Right lobe of liver (tissue), 6 donors: ENCODE data around the gene PARM1. TPM values are rescaled to one million over a fixed set of nuclear protein-coding genes. Genes with fewer than 3 reads are reported as not detected.

ENCODE experiments used
- ATAC-seq, 4 donors: fragments of 200-7000 bp; cut with Tn5 transposase; one replicate each; pipeline ENCODE4 v1.9.1; 2020; ENCODE audit warnings: mild to moderate bottlenecking in 4 of 4, moderate library complexity in 4 of 4
- DNase-seq, 3 donors: peaks; one replicate each; pipeline ENCODE4 v3.0.0-alpha.2; 2020
- H3K27ac ChIP-seq, 3 donors: fragments of 200-600 bp; one replicate each; pipeline ENCODE4 v1.8.0; 2022
- H3K27me3 ChIP-seq, 2 donors: fragments of 200-600 bp; one replicate each; pipeline ENCODE4 v1.8.0; 2022
- H3K36me3 ChIP-seq, 4 donors: fragments of 200-600 bp; sonication (generic) in 1 of 4; one replicate each; pipeline versions ENCODE4 v1.5.1 to v1.8.0; 2017 to 2022; ENCODE audit warnings: control low read depth in 1 of 4
- H3K4me1 ChIP-seq, 4 donors: fragments of 200-600 bp; sonication (generic) in 1 of 4; one replicate each; pipeline versions ENCODE4 v1.5.1 to v1.8.0; 2017 to 2022; ENCODE audit warnings: control low read depth in 1 of 4
- H3K4me3 ChIP-seq, 3 donors: fragments of 200-600 bp; one replicate each; pipeline ENCODE4 v1.8.0; 2022
- H3K9me3 ChIP-seq, 4 donors: fragments of 200-600 bp; sonication (generic) in 1 of 4; one replicate each; pipeline versions ENCODE4 v1.5.1 to v1.8.0; 2017 to 2022; ENCODE audit warnings: control low read depth in 1 of 4
- POLR2A ChIP-seq: fragments of 450-650 bp; IDR thresholded peaks from one replicate; pipeline ENCODE4 v1.6.1; 2017; ENCODE audit warnings: antibody characterized with exemption, mild to moderate bottlenecking
- WGBS: methylation state at CpG from one replicate; pipeline ENCODE4 v1.1.6; 2018; ENCODE audit warnings: low coverage, low lambda C conversion rate; ENCODE audit not compliant: insufficient coverage; ENCODE audit errors: missing lambda C conversion rate; 5-methylcytosine and 5-hydroxymethylcytosine counted together
- intact Hi-C, 2 donors: fragments of 100-400 bp; cut with DNase I; formaldehyde crosslinking; loops; one replicate each; pipeline versions ENCODE4 v1.11.2 to v1.14.1; 2022
- total RNA-seq, 6 experiments: library from RNA; depleted of rRNA in 2 of 6; stranded (reverse); fragments of >200 nt in 2 of 6; fragmentation: NEBNext Ultra II Directional in 3 of 6; extraction: Animal tissue kit (Norgen Biotek cat#: 25700) in 3 of 6; gene quantifications; one replicate each; pipeline versions ENCODE4 v1.1.0 to v1.2.4, GENCODE V29; 2016 to 2023
- TF ChIP-seq, protein P1 (sequence below), 4 donors: fragments of 200-600 bp in 3 of 4; fragments of 450-650 bp in 1 of 4; IDR thresholded peaks; one replicate each; pipeline versions ENCODE4 v1.5.1 to v1.8.0; 2016 to 2022; ENCODE audit warnings: antibody characterized with exemption in 4 of 4, mild to moderate bottlenecking in 2 of 4
- donor health status: DM: no; HTN: yes; CAD: no.
- donor health status: DM: no; HTN: no; CAD: no.
- donor health status: DM: no; HTN: no; CAD: no.
- donor health status: DM: no; HTN: yes; CAD: no.
- donor health status: DM: no; HTN: yes; CAD: no.

PARM1 gene
- total RNA-seq, 6 experiments from 2014 or later = 0.18 to 1.2 (median 0.31) TPM

DNA sequence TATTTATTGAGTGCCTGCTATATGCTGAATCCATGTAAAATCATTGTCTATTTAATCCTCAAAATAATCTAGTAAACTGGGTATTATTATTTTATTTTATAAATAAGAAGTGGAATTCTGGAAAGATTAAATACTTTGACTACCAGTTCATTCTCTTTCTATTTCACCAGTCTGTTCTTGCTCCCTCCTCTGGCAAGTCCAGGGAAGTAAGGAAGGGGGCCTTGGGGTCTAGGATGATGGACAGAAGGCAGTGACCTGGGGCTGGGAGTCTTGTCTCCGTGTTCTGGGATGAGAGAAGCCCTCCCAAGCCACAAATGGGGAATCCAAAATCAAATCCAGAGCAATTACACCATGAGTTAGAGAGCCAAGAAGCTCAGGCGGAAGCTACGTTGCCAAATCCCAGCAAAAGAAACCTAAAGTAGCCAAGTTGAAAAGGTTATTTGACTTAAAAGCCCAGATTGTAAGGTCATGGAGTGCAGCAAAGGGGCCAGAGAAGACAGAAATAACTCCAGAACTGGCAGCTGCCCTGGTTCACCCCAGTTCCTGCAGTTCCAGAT is 28.3 kb upstream of the PARM1 start:
- H3K4me1 ChIP-seq = no peaks in the 10 kb centered on the region
- no peaks in the 10 kb centered on the region for H3K9me3 ChIP-seq
- H3K4me3 ChIP-seq = no peak overlapping the region
- no peaks in the 10 kb centered on the region for H3K36me3 ChIP-seq
- H3K27ac ChIP-seq = no peak overlapping the region
- 59% methylated on average over 3 of the region's 3 CpGs for WGBS
- DNase-seq = no peak
- H3K27me3 ChIP-seq = no peaks in the 10 kb centered on the region
- TF ChIP-seq POLR2A = no peak
- TF ChIP-seq, protein P1, sequence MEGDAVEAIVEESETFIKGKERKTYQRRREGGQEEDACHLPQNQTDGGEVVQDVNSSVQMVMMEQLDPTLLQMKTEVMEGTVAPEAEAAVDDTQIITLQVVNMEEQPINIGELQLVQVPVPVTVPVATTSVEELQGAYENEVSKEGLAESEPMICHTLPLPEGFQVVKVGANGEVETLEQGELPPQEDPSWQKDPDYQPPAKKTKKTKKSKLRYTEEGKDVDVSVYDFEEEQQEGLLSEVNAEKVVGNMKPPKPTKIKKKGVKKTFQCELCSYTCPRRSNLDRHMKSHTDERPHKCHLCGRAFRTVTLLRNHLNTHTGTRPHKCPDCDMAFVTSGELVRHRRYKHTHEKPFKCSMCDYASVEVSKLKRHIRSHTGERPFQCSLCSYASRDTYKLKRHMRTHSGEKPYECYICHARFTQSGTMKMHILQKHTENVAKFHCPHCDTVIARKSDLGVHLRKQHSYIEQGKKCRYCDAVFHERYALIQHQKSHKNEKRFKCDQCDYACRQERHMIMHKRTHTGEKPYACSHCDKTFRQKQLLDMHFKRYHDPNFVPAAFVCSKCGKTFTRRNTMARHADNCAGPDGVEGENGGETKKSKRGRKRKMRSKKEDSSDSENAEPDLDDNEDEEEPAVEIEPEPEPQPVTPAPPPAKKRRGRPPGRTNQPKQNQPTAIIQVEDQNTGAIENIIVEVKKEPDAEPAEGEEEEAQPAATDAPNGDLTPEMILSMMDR (IDR thresholded peaks at IDR 0.05) = no peak
- ATAC-seq = no peak
- intact Hi-C loops = no loop called here

DNA sequence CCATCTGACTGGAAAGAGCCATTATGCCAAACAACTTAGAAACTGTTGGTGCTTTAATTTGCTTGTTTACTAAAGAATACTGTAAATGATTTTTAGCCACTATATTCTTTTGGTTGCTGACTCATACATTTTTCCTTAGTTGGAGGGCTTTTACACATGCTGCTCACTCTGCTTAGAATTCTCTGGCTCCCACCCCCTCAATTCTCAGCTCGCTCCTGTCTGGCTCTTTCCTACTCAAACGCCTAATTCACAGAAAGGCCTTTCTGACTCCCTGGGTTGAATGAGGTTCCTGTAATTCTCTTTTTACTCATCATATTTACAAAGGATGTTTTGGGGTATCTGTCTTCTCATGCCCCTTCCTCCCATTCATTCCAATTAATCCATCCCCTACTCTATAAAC is 26.1 kb upstream of the PARM1 start:
- Histone ChIP-seq H3K4me1 (no peaks in the 10 kb centered on the region), H3K9me3 (no peaks in the 10 kb centered on the region), H3K27me3 (no peaks in the 10 kb centered on the region), H3K36me3 (no peaks in the 10 kb centered on the region), H3K4me3 (no peak overlapping the region), H3K27ac (no peak overlapping the region)
- TF ChIP-seq, protein P1 (IDR thresholded peaks at IDR 0.05) = no peak
- ATAC-seq (no peak), DNase-seq (no peak)
- intact Hi-C loops = no loop called here
- 38% methylated on average over 2 of the region's 2 CpGs for WGBS

DNA sequence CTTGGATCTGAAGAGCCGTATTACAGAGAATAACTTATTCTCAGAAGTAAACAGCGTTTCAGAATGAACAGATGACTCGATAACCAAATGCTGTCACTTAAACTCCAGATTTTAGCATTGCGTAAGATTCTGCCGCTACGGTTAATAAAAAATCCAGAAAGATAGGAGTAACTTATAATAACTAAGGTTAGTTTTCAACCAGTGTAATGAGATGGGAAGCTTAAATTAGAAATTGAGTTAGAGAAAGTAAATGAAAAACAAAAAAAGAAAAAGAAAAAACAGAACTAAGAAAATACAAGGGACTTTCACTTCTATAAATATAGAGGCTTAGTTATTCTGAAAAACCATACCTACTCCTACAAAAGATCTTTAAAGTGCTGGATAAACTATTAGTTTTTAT is 13.1 kb upstream of the PARM1 start:
- no peaks in the 10 kb centered on the region for H3K36me3 ChIP-seq
- H3K4me3 ChIP-seq = no peak overlapping the region
- TF ChIP-seq POLR2A = no peak
- TF ChIP-seq, protein P1 (IDR thresholded peaks at IDR 0.05) = no peak
- no peak overlapping the region for H3K27ac ChIP-seq
- H3K27me3 ChIP-seq = no peaks in the 10 kb centered on the region
- WGBS = 74% methylated on average over 6 of the region's 6 CpGs
- no peaks in the 10 kb centered on the region for H3K4me1 ChIP-seq
- no peaks in the 10 kb centered on the region for H3K9me3 ChIP-seq
- intact Hi-C loops = no loop called here
- no peak for ATAC-seq
- no peak for DNase-seq

DNA sequence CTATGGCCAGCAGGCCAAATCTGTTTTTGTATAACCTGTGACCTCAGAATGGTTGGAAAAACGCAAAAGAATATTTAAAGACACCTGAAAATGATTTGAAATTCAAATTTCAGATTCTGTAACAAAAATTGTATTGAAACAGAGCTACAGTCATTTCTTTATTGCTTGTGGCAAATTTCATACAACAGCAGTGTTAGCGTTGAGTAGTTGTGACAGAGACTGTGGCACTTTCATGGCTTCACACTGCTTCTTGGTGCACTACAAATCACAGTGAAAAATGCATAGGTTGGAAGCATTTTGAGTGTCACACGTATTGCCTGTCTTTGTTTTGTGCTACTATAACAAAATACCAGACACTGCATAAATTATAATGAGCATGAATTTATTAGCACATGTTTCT is 12.2 kb upstream of the PARM1 start:
- Histone ChIP-seq H3K36me3 (no peaks in the 10 kb centered on the region), H3K27me3 (no peaks in the 10 kb centered on the region), H3K27ac (no peak overlapping the region), H3K9me3 (no peaks in the 10 kb centered on the region), H3K4me3 (no peak overlapping the region), H3K4me1 (no peaks in the 10 kb centered on the region)
- TF ChIP-seq, protein P1 (IDR thresholded peaks at IDR 0.05) = no peak
- no peak for TF ChIP-seq POLR2A
- intact Hi-C loops = no loop called here
- 53% methylated on average over 3 of the region's 3 CpGs for WGBS
- DNase-seq (no peak), ATAC-seq (no peak)

DNA sequence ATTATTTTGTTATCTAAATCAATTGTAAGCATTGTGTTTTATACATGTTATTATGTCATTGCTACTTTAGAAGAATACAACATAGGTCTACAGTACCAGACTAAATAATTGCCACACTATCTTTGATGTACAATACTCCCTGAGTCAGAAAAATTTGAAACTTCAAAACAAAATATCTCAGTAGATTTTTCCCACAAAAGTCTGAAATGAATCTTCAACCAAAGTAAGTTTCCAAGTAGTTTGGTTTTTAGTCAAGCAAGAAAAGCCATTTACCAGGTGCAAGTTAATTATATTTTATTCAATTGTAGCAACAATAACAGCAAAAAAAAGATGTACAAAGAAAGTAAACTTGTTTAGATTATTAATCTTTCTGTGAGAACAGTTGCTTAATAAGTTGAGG is 11.4 kb upstream of the PARM1 start:
- Histone ChIP-seq H3K27me3 (no peaks in the 10 kb centered on the region), H3K4me3 (no peak overlapping the region), H3K4me1 (no peaks in the 10 kb centered on the region), H3K9me3 (no peaks in the 10 kb centered on the region), H3K36me3 (no peaks in the 10 kb centered on the region), H3K27ac (no peak overlapping the region)
- DNase-seq = no peak
- intact Hi-C loops = no loop called here
- no peak for TF ChIP-seq POLR2A
- TF ChIP-seq, protein P1 (IDR thresholded peaks at IDR 0.05) = no peak
- ATAC-seq = no peak
